Measurements from ENCODE around the gene TRMT6. TPM values are rescaled to one million over a fixed set of nuclear protein-coding genes. Genes with fewer than 3 reads are reported as not detected.

Gene TRMT6
- total RNA-seq, 1 experiment from 2014 or later, result 16.2 TPM

GRCh38 chr20:5919626-5920544, 30.4 kb downstream of the TRMT6 start:
- no peak for DNase-seq
- H3K9me2 ChIP-seq (ENCODE audit: insufficient read depth), result peaks cover 5% of the 10 kb centered on the region; the same call in 1 of the 2 replicates
- H2AFZ ChIP-seq, result no peak overlapping the region
- H3F3A ChIP-seq (ENCODE audit: insufficient read depth, low read depth), result no peaks in the 10 kb centered on the region
- ChIA-PET CTCF (interaction anchor here (0.5 kb wide), 1 partner anchor 889 kb away, joined by 3 read pairs; no protein-coding TSS in a partner anchor), POLR2A (ENCODE audit: unreplicated experiment) (no interaction called here)
- no peak overlapping the region for H3K4me3 ChIP-seq
- no peak overlapping the region for H3K4me2 ChIP-seq
- peaks cover 25% of the 10 kb centered on the region for H3K27me3 ChIP-seq (ENCODE audit: insufficient read depth, low read depth)
- no peak overlapping the region for H3K27ac ChIP-seq
- no peak for TF ChIP-seq EZH2 (IDR thresholded peaks at IDR 0.05; ENCODE audit: low read depth)
- H4K20me1 ChIP-seq (ENCODE audit: insufficient read depth), result no peaks in the 10 kb centered on the region
- intact Hi-C loops (cut with micrococcal nuclease; ENCODE audit: unreplicated experiment), result no loop called here
- no peaks in the 10 kb centered on the region for H3K36me3 ChIP-seq (ENCODE audit: low read depth)
- H3K4me1 ChIP-seq (replicated peaks; ENCODE audit: insufficient read depth), result peaks cover 12% of the 10 kb centered on the region; the same call in 1 of the 2 replicates
- H3K79me2 ChIP-seq (ENCODE audit: low read depth), result no peaks in the 10 kb centered on the region
- H3K9me3 ChIP-seq (ENCODE audit: insufficient read depth, low read depth), result no peaks in the 10 kb centered on the region
- BruUV-seq (replicated peaks), result no TSS peak

- Histone ChIP-seq H3K27ac (no peak overlapping the region), H4K20me1 (ENCODE audit: insufficient read depth) (no peaks in the 10 kb centered on the region), H3K4me3 (no peak overlapping the region), H3K9me2 (ENCODE audit: insufficient read depth) (peaks cover 5% of the 10 kb centered on the region; the same call in 1 of the 2 replicates), H3K36me3 (ENCODE audit: low read depth) (no peaks in the 10 kb centered on the region), H3F3A (ENCODE audit: insufficient read depth, low read depth) (no peaks in the 10 kb centered on the region), H2AFZ (no peak overlapping the region), H3K27me3 (ENCODE audit: insufficient read depth, low read depth) (peaks cover 25% of the 10 kb centered on the region), H3K9me3 (ENCODE audit: insufficient read depth, low read depth) (no peaks in the 10 kb centered on the region), H3K4me1 (replicated peaks; ENCODE audit: insufficient read depth) (peaks cover 12% of the 10 kb centered on the region; the same call in 1 of the 2 replicates), H3K4me2 (peak overlapping the region; percentile 11; the same call in 1 of the 2 replicates), H3K79me2 (ENCODE audit: low read depth) (no peaks in the 10 kb centered on the region)
- ChIA-PET CTCF (interaction anchor here (0.5 to 0.7 kb wide), 3 partner anchors 83 to 888 kb away, joined by 3 to 12 read pairs (median 4); no protein-coding TSS in a partner anchor), POLR2A (ENCODE audit: unreplicated experiment) (no interaction called here)
- DNase-seq, result peak in 1 of 2 experiments; percentile 50
- no TSS peak for BruUV-seq (replicated peaks)
- intact Hi-C loops (cut with micrococcal nuclease; ENCODE audit: unreplicated experiment), result no loop called here
- TF ChIP-seq EZH2 (IDR thresholded peaks at IDR 0.05; ENCODE audit: low read depth), result no peak
- no peak for TF ChIP-seq CTCF (conservative IDR thresholded peaks at IDR 0.05)
Observed at GRCh38 chr20:5918856-5919625, 31.3 kb downstream of the TRMT6 start.

- Histone ChIP-seq H3K27ac (no peak overlapping the region), H3K4me3 (no peak overlapping the region), H4K20me1 (ENCODE audit: insufficient read depth) (no peaks in the 10 kb centered on the region), H2AFZ (no peak overlapping the region), H3K4me1 (replicated peaks; ENCODE audit: insufficient read depth) (peaks cover 12% of the 10 kb centered on the region; the same call in 1 of the 2 replicates), H3K27me3 (ENCODE audit: insufficient read depth, low read depth) (peaks cover 55% of the 10 kb centered on the region), H3F3A (ENCODE audit: insufficient read depth, low read depth) (no peaks in the 10 kb centered on the region), H3K9me2 (ENCODE audit: insufficient read depth) (no peaks in the 10 kb centered on the region), H3K9me3 (ENCODE audit: insufficient read depth, low read depth) (no peaks in the 10 kb centered on the region), H3K79me2 (ENCODE audit: low read depth) (no peaks in the 10 kb centered on the region), H3K36me3 (ENCODE audit: low read depth) (no peaks in the 10 kb centered on the region), H3K4me2 (no peak overlapping the region)
- no TSS peak for BruUV-seq (replicated peaks)
- no peak for DNase-seq
- ChIA-PET POLR2A (ENCODE audit: unreplicated experiment) (no interaction called here), CTCF (no interaction called here)
- TF ChIP-seq CTCF (conservative IDR thresholded peaks at IDR 0.05), result no peak
- TF ChIP-seq EZH2 (IDR thresholded peaks at IDR 0.05; ENCODE audit: low read depth), result no peak
- intact Hi-C loops (cut with micrococcal nuclease; ENCODE audit: unreplicated experiment), result no loop called here
Observed at GRCh38 chr20:5914859-5915258, 35.5 kb downstream of the TRMT6 start.

Data from PC-9 (cell line).